Stomach (tissue), 4 donors: ENCODE results near the gene SNAPC2.

ENCODE experiments used
- EP300 ChIP-seq: sonication (generic); formaldehyde crosslinking; IDR thresholded peaks from one replicate; pipeline ENCODE4 v1.6.1; 2017; ENCODE audit warnings: antibody characterized with exemption
- POLR2A ChIP-seq, 4 donors: fragments of 450-650 bp; IDR thresholded peaks; one replicate each; pipeline ENCODE4 v1.6.1; 2016; ENCODE audit warnings: antibody characterized with exemption in 4 of 4, control low read depth in 2 of 4, mild to moderate bottlenecking in 1 of 4, moderate library complexity in 1 of 4

GRCh38 chr19:7930765-7931164, 10.6 kb downstream of the SNAPC2 start:
- TF ChIP-seq EP300 (no peak), POLR2A (IDR thresholded peaks at IDR 0.05) (no peak)
